DMS79 treated with DMSO at 0.1 percent for 48 hours (cell line): ENCODE measurements around the gene SUN1.

ENCODE experiments used
- DNase-seq: peaks from one replicate; lab custom pipeline; 2025; lab: John Stamatoyannopoulos, UW

SUN1 gene

DNA sequence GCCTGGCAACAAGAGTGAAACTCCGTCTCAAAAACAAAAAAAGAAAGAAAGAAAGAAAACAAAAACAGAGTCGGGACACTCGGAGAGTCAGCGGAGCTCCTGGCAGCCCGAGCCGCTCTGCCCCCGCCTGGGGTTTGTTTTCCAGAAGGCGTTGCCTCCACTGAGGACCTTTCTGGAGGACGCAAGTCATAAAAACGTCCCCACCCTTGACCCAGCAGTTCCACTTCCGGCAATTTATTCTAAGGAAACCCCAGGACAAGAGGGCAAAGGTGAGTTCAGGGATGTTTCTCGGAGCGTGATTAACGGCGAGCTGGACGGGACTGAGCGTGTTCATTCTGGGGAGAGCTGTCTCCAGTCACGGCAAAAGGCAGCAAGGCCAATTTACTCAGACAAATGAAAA is 27.0 kb upstream of the SUN1 start:
- DNase-seq = no peak

DNA sequence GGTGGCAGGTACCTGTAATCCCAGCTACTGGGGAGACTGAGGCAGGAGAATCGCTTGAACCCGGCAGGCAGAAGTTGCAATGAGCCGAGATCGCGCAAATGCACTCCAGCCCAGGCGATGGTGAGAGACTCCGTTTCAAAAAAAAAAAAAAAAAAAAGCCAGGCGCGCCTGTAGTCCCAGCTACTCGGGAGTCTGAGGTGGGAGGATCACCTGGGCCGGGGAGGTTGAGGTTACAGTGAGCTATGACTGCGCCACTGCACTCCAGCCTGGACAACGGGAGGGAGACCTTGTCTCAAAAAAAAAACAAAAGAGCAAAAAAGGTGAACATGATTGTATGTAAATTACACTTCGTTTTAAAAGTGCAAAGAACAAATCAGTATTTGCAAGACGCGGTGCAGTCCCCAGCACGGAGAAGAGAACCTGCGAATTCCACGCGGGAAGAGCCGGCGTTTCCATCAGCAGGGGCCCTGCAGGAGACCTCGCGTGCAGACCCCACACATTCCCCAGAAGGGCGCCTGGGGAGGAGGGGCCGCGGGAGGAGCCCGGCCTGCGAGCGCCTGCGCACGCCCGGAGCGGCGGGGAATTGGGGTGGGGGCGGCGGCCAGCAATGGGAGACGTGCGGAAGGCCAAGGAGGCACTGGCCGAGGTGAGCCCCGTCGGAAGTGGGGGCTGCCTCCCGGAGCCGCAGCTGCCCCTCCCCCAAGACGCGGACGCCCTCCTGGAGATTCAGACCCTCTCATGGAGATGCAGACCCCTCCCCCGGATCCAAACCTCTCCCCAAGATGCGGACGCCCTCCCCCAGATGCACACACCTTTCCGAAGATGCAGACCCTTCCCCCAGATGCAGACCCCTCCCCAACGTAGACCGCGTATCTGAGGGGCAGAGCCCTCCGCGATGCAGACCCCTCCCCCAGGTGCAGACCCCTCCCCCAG is 16.7 kb upstream of the SUN1 start:
- DNase-seq = peak; percentile 82

DNA sequence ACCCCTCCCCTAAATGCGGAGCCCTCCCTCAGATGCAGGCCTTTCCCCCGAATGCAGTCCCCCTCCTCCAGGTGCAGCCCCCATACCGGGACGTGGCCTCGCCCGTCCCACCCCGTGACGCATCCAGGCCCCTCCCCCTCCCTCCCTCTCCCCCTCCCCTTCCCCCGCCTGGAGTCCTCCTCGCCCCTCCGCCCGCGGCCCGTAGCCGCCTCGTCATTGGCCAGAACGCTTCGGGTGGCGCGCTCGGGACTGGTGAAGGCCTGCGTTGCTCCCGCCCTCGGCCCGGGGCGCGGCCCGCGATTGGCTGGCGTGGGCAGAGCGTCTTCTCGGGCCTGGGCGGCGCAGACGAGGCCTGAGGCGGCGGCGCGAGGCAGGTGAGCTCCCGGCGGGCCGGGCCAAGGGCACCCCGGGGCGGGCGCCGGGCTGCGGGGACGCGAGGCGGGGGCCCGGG is 16.0 kb upstream of the SUN1 start:
- DNase-seq = peak; percentile 92

DNA sequence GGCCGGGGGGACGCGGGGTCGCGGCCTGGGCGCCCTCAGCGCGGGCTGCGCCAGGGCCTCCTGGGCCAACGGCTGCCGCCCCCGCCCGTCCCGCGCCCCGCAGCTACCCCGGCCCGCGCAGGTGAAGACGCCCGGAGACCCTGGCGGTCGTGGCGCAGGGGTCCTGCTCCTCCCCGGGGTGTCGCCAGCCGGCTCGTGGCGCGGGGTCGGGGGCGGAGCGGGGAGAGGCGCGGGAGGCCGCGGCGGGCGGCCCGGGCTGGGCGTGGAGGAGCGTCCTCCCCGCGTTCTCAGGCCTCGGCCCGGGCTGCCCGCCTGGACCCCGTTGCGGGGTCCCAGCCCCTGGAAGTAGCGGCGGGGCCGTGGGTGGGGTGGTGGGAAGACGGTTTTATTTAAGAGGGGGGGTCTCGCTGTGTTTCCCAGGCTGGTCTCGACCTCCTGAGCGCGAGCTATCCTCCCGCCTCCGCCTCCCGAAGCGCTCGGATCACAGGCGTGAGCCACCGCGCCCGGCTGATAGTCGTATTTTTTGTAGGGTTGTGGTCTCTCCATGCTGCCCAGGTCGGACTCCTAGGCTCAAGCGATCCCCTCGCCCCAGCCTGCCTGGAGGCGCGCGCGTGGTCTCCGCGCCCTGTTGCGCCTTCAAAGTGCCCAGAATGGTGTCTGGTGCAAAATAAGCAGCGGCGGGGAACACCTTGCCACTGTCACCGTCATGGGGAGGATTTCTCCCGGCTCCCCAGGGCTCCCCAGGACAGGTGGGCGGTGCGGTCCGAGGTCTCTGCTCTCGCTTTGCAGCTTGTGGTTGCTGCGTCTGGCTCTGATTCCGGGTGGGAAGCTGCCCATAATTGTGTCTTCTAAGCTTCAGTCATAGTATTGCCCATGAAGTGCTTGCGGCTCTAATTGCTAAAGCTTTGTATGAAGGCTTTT is 15.3 kb upstream of the SUN1 start:
- DNase-seq = peak; percentile 30

DNA sequence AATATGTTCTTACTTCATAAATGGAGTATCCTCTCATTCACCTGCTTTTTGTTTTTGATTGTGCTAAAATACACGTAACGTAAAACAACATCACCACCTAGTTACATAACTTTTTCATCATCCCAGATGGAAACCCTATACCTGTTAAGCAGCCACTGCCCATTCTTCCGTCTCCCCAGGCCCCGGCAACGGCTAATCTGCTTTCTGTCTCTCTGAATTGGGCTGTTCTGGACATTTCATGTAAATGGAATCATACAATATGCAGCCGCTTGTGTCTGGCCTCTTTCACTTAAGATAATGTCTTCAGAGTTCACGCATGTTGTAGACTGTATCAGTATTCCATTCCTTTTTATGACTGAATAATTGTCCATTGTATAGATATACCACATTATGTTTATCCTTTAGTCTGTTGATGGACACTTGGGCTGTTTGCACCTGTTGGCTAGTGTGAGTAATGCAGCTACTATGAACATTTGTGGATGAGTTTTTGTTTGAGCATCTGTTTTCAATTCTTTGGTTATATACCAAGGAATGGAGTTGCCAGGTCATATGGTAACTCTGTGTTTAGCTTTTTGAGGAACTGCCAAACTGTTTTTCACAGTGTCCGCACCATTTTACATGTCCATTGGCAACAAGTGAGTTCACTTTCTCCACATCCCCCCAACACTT is 14.1 kb upstream of the SUN1 start:
- DNase-seq = no peak

DNA sequence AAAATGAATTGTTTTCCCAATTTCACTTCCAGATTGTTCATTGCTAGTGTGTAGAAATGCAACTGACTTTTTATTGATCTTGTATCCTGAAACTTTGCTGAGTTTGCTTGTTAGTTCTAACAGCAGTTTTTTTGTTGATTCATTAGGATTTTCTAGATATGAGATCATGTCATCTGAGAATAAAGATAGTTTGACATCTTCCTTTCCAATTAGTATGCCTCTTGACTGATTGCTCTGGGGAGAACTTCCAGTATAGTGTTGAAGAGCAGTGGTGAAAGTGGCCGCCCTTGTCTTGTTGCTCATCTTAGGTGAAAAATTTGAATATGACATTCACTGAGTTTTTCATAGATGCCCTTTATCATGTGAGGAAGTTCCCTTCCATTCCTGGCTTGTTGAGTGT is 11.9 kb upstream of the SUN1 start:
- no peak for DNase-seq

DNA sequence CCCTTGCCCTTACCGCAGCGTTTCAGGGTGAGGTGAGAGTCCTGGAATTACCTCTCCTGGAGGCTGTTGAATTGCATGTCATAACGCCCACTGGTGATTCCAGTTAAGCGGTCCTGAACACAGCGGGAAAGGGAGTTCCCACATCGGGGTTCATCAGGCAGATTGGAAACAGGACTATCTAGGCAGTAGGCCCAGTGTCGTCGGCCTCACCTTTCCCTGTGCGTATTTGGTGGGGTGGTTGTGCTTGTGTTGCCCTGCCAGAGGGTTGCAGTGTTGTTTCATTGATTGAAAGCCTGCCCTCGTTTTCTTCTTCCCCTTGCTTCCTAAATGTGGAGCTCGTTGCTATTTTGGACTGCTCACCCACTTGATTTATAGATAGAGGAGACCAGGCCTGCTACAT is 10.6 kb upstream of the SUN1 start:
- DNase-seq = no peak

DNA sequence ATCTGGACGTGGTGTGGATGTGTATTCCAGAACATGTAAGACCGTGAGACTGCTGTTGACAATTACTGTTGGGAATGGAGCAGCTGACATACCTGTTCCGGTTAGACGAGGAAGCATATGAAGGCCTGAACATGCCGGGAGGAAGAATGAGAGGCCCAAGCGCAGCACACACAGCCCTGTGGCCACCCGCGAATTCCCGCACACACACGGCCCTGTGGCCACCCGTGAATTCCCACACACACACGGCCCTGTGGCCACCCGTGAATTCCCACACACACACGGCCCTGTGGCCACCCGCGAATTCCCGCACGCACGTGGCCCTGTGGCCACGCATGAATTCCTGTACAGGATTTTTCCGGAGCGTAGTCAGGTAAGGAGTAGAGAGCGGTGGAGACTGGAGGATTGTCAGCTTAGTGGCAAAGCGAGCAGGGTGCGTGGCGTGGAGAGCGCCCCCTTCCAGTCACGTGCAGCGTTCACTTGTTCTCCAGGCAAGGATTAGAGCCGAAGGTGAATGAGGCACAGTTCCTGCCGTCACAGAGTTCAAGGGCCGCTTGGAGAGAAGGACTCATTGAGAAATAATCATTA is 9.5 kb upstream of the SUN1 start:
- DNase-seq = no peak

DNA sequence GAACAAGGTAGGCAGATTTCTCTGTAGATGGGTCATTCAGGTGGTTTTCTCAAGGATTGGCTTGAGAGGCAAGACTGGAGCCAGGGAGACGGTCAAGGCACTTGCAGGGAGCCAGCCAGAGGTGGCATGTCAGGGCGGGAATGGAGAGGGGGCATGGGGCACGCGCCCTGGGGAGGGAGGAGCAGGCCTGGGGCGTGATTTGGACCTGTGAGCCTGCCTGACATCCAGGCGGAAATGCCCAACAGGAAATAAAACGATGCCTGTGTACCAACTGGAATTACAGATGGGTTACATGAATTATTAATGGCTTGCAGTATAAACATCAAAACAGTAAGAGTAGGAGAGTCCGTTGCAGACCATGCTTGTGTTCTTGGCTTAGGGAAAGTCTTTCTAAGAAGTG is 8.6 kb upstream of the SUN1 start:
- DNase-seq = peak; percentile 9

DNA sequence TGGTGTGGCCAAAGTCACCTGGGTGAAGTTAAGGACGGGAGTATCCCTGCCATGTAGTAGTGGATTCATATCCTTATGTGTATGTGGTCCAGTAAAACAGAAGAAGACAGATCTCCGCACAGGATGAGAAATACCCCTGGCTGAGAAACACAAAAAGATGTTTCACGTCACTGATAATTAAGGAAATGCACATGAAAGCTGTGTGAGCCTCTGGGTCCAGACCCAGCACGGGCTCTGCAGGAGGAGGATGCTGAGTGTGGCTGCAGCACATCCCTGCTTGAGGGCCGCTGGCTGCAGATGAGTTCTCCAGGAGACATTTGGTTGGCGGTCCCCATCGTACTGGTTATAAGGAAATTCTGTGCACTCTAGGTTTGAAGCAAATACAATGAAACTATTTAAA is 8.2 kb upstream of the SUN1 start:
- no peak for DNase-seq

DNA sequence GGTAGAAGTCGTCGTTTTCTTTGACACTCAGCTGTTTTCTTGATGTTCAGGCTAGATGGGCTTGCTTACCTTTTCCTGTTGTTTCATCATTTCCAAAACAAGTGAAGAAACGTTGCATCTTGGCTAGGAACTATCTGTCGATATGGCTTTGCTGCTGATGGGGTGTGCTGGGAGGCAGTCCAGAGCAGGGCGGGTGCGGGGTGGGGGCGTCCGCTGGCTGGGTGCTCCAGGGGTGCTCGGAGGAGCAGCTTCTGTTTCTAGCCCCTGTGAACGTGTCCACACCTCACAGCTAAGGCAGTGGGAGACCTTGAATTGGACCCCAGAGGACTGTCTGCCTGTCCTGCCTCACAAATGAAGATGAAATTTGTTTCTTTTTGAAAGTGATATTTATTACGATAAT is 7.6 kb upstream of the SUN1 start:
- no peak for DNase-seq

DNA sequence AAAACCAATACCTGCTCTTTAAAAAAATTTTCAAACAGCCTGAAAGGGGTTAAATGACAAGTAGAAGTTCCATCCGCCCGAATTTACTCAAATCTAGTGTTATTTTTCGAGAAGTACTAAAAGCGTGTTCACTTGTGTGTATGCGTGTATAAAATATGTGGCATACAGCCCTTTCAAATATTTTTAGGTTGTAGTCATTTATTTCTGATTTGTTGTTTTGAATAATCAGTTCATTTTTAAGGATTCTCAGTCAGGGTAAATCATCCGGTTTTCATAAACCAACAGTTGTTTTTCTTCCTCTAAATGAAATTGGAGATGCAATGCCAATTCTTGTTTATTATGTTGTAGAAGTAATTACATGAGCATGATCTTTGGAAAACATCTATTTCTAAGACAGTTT is 6.9 kb upstream of the SUN1 start:
- DNase-seq = no peak

DNA sequence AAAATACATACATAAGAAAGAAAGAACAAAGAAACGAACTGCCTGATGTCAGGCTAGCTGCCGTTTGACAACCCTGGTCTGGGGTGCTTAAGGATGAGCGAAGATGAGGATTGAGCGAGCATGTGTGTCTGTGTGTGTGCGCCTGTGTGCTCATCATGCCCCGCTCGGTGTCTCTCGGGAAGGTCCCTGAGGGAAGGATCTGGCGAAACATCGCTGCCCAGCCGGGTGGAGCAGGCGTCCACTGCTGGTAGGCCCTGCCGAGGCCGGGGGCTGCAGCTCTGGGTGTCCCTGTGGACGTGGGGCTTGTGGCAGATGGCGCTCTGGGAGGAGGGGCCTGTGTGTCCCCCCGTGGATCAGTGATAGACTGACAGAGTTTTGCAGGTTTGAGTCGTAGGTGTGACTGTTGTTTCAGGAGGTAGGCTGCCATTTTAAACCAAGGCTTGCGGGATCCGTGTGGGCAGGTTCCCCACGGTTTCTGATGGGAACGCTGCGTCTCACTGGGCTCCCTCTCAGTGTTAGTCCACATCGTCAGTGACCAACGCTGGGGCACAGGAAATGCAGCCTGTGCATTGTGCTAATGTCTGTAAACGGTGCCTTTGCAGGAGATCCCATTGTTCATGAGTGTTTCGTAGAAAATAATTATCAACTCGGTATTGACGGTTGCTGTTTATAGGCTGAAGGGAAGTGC is 5.9 kb upstream of the SUN1 start:
- no peak for DNase-seq

DNA sequence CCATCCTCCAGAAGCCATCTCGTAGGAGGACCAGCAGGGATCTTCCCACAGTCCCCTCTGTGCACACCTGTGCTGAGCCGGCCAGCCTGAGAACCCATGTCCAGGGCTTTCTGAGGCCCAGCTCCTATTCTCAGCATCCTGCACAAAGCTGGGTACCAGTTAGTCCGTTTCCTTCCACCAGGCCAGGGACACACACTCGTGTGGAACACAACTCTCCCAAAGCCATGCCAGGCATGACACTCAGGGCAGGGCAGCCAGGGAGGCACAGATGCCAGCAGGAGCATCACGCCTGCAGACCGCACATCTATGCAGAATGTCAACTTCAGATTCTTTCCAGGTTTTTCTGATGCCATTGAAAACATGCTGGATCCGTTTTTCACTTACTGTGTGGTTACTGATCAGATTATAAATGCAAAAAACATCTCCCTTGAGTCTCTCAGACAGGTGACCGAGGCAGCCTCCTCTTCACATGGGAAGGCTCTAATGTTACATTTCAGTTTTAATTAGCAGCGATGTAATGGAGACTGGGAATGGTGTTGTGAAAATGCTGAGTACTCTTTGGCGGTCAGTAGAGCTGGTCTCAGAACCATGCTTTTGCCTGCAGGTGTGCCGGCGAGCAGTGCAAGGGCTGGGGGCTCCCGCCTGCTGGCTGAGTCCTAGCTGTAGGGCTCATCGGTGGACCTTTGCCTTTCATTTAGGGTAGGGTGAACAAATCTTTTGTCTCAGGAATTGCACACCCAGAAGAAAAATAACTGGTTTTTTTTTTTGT is 3.3 kb upstream of the SUN1 start:
- no peak for DNase-seq

DNA sequence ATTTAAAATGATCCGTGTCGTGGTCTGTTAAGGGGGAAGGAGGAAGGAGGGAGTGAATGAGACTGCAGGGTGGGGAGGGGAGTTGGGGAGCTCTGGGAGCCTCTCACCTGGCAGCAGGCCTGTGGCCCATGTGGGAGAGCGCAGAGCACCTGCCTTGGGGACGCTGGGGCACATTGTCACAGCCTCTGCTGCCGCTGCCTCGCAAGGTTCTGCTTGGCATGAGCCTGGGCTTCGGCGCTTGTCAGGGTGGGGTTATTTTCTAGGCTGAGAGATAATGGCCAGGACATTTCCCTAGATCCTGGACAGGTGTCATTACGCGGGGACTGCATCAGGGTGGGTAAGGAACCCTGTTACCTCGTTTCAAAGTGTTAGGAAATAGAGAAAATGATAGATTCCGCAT is 2.2 kb upstream of the SUN1 start:
- DNase-seq = no peak

DNA sequence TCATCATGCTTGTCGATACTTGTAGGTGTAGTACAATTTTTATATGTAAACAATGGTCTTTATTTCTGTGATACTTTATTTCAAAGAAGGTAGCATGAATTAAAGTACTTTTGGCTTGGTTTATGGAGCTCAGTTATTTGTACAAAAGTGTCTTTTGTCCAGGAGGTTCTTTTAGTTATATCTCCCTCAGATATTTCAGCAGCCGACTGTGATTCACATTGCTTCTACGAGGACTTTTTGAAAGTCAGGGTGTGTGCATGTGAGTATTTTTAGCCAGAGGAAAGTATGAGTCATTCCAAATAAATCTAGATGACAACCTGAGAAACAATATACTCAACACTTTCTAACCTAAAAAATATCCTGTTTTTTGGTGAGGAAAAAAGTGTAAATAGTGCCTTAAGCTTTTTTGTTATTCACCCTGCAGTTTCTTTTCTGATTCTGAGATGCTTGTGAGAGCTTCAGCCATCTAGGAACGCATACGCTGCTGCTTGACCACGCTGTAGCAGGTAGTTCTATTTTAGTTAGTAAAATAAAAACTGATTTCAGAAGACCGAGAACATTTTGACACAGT is 595 bp upstream of the SUN1 start:
- DNase-seq = no peak

DNA sequence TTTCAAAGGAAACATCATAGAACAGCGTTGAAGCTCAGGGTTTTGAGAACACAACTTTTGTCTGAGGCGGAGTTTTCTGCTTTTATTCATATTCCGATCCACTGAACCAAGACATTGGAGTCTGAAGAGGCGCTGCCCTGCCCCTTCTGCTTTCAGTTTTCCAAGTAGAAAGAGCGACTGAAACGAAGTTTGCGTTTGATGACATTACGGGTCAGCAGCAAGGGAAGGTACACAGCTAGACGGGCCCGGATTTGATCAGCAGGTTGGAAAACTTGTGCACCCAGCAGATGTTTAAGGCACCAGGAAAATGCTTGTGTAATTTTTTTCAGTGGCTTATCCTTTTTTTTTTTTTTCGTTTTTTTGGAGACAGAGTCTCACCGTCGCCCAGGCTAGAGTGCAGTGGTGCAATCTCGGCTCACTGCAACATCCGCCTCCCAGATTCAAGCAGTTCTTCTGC is 720 bp downstream of the SUN1 start:
- no peak for DNase-seq

DNA sequence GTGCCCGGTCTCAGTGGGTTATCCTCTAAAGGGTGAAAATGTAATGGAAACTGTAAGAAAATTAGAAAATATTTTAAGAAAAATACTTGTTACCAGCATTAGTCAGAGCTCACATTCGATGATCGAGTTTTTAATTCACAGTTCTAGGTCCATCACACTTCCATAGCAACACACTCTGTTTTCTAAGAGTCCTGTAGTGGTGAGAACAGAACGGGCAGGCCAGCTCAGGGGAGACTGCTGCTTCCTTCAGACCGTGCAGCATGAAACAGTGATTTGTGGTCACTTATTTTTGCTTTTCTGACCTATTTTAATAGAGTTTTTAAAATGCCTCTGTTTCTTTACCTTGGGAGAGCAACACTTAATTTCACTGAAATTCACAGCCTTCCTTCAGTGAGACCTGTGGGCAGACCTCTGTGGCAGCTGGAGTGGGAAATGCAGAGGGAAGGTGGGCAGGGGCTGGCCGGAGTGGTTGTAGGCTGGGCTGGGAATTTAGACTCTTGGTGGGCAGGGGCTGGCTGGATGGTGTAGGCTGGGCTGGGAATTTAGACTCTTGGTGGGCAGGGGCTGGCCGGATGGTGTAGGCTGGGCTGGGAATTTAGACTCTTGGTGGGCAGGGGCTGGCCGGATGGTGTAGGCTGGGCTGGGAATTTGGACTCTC is 1.5 kb downstream of the SUN1 start:
- DNase-seq = no peak

DNA sequence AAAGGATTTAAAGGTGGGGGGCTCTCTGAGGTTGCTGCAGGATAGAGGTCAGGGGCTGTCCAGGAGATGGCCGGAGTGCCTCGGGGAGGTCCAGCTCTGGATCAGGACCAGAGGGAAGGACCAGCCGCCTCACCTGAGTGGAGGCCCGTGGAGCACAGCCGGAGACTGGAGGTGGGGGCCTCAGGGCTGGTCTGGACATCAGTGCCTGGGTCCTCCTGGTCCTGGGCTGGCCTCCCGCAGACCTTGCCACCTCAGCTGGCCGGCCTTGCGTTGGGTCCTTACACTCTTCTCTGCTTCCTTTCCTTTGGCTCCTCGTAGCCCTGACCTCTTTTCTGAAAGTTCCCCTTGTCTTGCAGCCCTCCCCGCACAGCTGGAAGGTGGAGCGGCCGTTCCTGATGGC is 2.0 kb downstream of the SUN1 start:
- DNase-seq = no peak

DNA sequence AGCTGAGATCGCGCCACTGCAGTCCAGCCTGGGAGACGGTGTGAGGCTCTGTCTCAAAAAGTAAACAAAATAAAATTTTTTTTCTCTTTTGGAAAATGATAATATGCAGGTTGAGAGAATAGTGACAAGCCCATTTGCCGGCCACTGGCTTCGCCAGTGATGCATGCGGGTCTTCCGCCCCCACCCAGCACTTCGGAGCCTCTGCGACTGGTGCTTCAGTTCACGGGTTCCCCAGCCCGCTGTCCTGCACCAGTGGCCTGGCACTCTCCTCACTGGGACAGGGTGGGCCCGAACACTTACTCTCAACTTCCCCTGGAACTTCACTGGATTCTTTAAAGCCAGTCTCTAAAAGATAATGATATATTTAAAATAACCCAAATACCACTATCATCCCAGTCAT is 2.7 kb downstream of the SUN1 start:
- DNase-seq = no peak
